Measurements from ENCODE around the gene GUCD1. TPM values are rescaled to one million over a fixed set of nuclear protein-coding genes. Genes with fewer than 3 reads are reported as not detected.

The GUCD1 gene
- total RNA-seq, 1 experiment from 2014 or later = 87.4 TPM

- H3K14ac ChIP-seq (ENCODE audit: insufficient read depth, low read length) = no peak overlapping the region
- H2BK5ac ChIP-seq (ENCODE audit: insufficient read length, low read length) = no peak overlapping the region
- no peak overlapping the region for H3K4ac ChIP-seq (ENCODE audit: low read depth, low read length)
- no peak overlapping the region for H2BK20ac ChIP-seq (ENCODE audit: low read depth, low read length, poor library complexity, severe bottlenecking)
- H3K27ac ChIP-seq (ENCODE audit: insufficient read length, low read depth, low read length) = no peak overlapping the region
- no peak overlapping the region for H3K23ac ChIP-seq (ENCODE audit: insufficient read length, low read depth, low read length)
- no peak overlapping the region for H4K5ac ChIP-seq (ENCODE audit: insufficient read length, low read depth, low read length)
- no peak overlapping the region for H2BK15ac ChIP-seq (ENCODE audit: low read depth, low read length)
- Mint-ChIP-seq H3K9me3 (no peaks in the 10 kb centered on the region), H3K36me3 (ENCODE audit: insufficient read depth in 1 of 3, low read depth in 3 of 3) (peaks cover 0 to 8% (median 7%) of the 10 kb centered on the region in 3 experiments; a peak in 3 of 7 replicates), H3K4me3 (no peak overlapping the region), H3K4me1 (peaks cover 0 to 2% of the 10 kb centered on the region in 2 experiments; a peak in 1 of 4 replicates), H3K27me3 (ENCODE audit: low read depth) (no peaks in the 10 kb centered on the region; the same call in 1 of the 2 replicates), H3K27ac (no peak overlapping the region)
- H3T11ph ChIP-seq (ENCODE audit: low read length) = no peak overlapping the region
- no peak for DNase-seq
- no peaks in the 10 kb centered on the region for H3K23me2 ChIP-seq (ENCODE audit: insufficient read length, low read depth, low read length, poor library complexity, severe bottlenecking)
- H2AK5ac ChIP-seq (ENCODE audit: insufficient read length, low read length) = no peak overlapping the region
- no peak overlapping the region for H2BK120ac ChIP-seq (ENCODE audit: low read depth, low read length, poor library complexity, severe bottlenecking)
- H3K79me1 ChIP-seq (ENCODE audit: insufficient read depth, low read depth, low read length, poor library complexity, severe bottlenecking) = no peaks in the 10 kb centered on the region
- no CpG with 5 or more reads among the region's 3 CpGs for WGBS (ENCODE audit: extremely low coverage, insufficient read length, low lambda C conversion rate)
- H4K8ac ChIP-seq (replicated peaks; ENCODE audit: insufficient read length, low read depth, low read length) = no peak overlapping the region
- no peaks in the 10 kb centered on the region for H3K9me3 ChIP-seq (ENCODE audit: control insufficient read depth, low read depth, low read length)
- H3K79me2 ChIP-seq (ENCODE audit: insufficient read depth, low read length) = no peaks in the 10 kb centered on the region
- H3K9ac ChIP-seq (ENCODE audit: extremely low read depth, insufficient read length, low read length) = no peak overlapping the region
- no peak overlapping the region for H3K56ac ChIP-seq (ENCODE audit: insufficient read length, low read depth, low read length)
- H2AFZ ChIP-seq (ENCODE audit: low read length) = no peak overlapping the region
- H3K18ac ChIP-seq (ENCODE audit: insufficient read length, low read depth, low read length) = no peak overlapping the region
- no peak overlapping the region for H3K4me2 ChIP-seq (ENCODE audit: insufficient read depth, insufficient read length, low read length)
- no peaks in the 10 kb centered on the region for H3K4me1 ChIP-seq (ENCODE audit: insufficient read depth, low read length)
- TF ChIP-seq, protein P1, sequence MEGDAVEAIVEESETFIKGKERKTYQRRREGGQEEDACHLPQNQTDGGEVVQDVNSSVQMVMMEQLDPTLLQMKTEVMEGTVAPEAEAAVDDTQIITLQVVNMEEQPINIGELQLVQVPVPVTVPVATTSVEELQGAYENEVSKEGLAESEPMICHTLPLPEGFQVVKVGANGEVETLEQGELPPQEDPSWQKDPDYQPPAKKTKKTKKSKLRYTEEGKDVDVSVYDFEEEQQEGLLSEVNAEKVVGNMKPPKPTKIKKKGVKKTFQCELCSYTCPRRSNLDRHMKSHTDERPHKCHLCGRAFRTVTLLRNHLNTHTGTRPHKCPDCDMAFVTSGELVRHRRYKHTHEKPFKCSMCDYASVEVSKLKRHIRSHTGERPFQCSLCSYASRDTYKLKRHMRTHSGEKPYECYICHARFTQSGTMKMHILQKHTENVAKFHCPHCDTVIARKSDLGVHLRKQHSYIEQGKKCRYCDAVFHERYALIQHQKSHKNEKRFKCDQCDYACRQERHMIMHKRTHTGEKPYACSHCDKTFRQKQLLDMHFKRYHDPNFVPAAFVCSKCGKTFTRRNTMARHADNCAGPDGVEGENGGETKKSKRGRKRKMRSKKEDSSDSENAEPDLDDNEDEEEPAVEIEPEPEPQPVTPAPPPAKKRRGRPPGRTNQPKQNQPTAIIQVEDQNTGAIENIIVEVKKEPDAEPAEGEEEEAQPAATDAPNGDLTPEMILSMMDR (conservative IDR thresholded peaks at IDR 0.05) = no peak
- no peak overlapping the region for H2BK12ac ChIP-seq (ENCODE audit: insufficient read length, low read depth, low read length)
- H4K91ac ChIP-seq (ENCODE audit: insufficient read length, low read depth, low read length) = no peak overlapping the region
- no peaks in the 10 kb centered on the region for H3K27me3 ChIP-seq (ENCODE audit: insufficient read depth, low read length)
- H4K20me1 ChIP-seq (ENCODE audit: control insufficient read depth, insufficient read depth, insufficient read length) = no peaks in the 10 kb centered on the region
These were observed 30.5 kb upstream of the GUCD1 start for GRCh38 chr22:24585461-24585860.
